H9 (cell line): ENCODE results near the gene HPCAL1. TPM values are rescaled to one million over a fixed set of nuclear protein-coding genes. Genes with fewer than 3 reads are reported as not detected.

Source experiments
- DNase-seq: peaks from one replicate; pipeline ENCODE4 v3.0.0-alpha.2; 2017
- H2AFZ ChIP-seq: one replicate; pipeline ENCODE4 v1.6.1; 2013; ENCODE audit warnings: mild to moderate bottlenecking, low read length, control low read depth, moderate library complexity
- H2AK5ac ChIP-seq: 2 replicates; pipeline ENCODE4 v1.6.1; 2013; ENCODE audit warnings: low read length, control low read depth, mixed read lengths; ENCODE audit not compliant: insufficient read length
- H2BK120ac ChIP-seq: one replicate; pipeline ENCODE4 v1.6.1; 2013; ENCODE audit warnings: low read depth, mild to moderate bottlenecking, low read length, control low read depth, inconsistent platforms; ENCODE audit not compliant: poor library complexity, severe bottlenecking
- H2BK12ac ChIP-seq: 2 replicates; pipeline ENCODE4 v1.6.1; 2013; ENCODE audit warnings: low read length, control low read depth, mixed read lengths, low read depth; ENCODE audit not compliant: insufficient read length
- H2BK15ac ChIP-seq: 2 replicates; pipeline ENCODE4 v1.6.1; 2013; ENCODE audit warnings: low read depth, low read length, control low read depth
- H2BK20ac ChIP-seq: one replicate; pipeline ENCODE4 v1.6.1; 2013; ENCODE audit warnings: low read depth, mild to moderate bottlenecking, low read length, control low read depth, inconsistent platforms; ENCODE audit not compliant: poor library complexity, severe bottlenecking
- H2BK5ac ChIP-seq: 2 replicates; pipeline ENCODE4 v1.6.1; 2013; ENCODE audit warnings: low read length, control low read depth, mixed read lengths; ENCODE audit not compliant: insufficient read length
- H3K14ac ChIP-seq: 2 replicates; pipeline ENCODE4 v1.6.1; 2013; ENCODE audit warnings: low read length, control low read depth; ENCODE audit not compliant: insufficient read depth
- H3K18ac ChIP-seq: 2 replicates; pipeline ENCODE4 v1.6.1; 2013; ENCODE audit warnings: low read depth, mild to moderate bottlenecking, mixed read lengths, low read length, control low read depth; ENCODE audit not compliant: insufficient read length
- H3K23ac ChIP-seq: 2 replicates; pipeline ENCODE4 v1.6.1; 2013; ENCODE audit warnings: low read length, control low read depth, mixed read lengths, low read depth; ENCODE audit not compliant: insufficient read length
- H3K23me2 ChIP-seq: 2 replicates; pipeline ENCODE4 v1.6.1; 2013; ENCODE audit warnings: low read depth, mild to moderate bottlenecking, mixed read lengths, low read length, control low read depth; ENCODE audit not compliant: insufficient read length, poor library complexity, severe bottlenecking
- H3K27ac ChIP-seq: 2 replicates; pipeline ENCODE4 v1.5.1; 2013; ENCODE audit warnings: low read length, control low read depth, mixed read lengths, low read depth; ENCODE audit not compliant: insufficient read length
- H3K27me3 ChIP-seq: 2 replicates; pipeline ENCODE4 v1.6.1; 2013; ENCODE audit warnings: low read length, control low read depth, inconsistent platforms; ENCODE audit not compliant: insufficient read depth
- H3K4ac ChIP-seq: 2 replicates; pipeline ENCODE4 v1.6.1; 2013; ENCODE audit warnings: low read depth, mild to moderate bottlenecking, control low read depth, inconsistent platforms, low read length, moderate library complexity
- H3K4me1 ChIP-seq: 2 replicates; pipeline ENCODE4 v1.6.1; 2013; ENCODE audit warnings: low read length, control low read depth, inconsistent platforms; ENCODE audit not compliant: insufficient read depth
- H3K4me2 ChIP-seq: 2 replicates; pipeline ENCODE4 v1.6.1; 2013; ENCODE audit warnings: low read length, control low read depth, mixed read lengths; ENCODE audit not compliant: insufficient read length, insufficient read depth
- H3K56ac ChIP-seq: 2 replicates; pipeline ENCODE4 v1.6.1; 2013; ENCODE audit warnings: low read depth, mild to moderate bottlenecking, mixed read lengths, low read length, control low read depth; ENCODE audit not compliant: insufficient read length
- H3K79me1 ChIP-seq: 2 replicates; pipeline ENCODE4 v1.6.1; 2013; ENCODE audit warnings: low read depth, mild to moderate bottlenecking, moderate library complexity, low read length, control low read depth, inconsistent platforms; ENCODE audit not compliant: insufficient read depth, poor library complexity, severe bottlenecking
- H3K79me2 ChIP-seq: 2 replicates; pipeline ENCODE4 v1.6.1; 2013; ENCODE audit warnings: low read length, control low read depth, inconsistent platforms; ENCODE audit not compliant: insufficient read depth
- H3K9ac ChIP-seq: 2 replicates; pipeline ENCODE4 v1.6.1; 2013; ENCODE audit warnings: low read length, control low read depth, mixed read lengths; ENCODE audit not compliant: insufficient read length; ENCODE audit errors: extremely low read depth
- H3K9me3 ChIP-seq: one replicate; pipeline ENCODE4 v1.6.1; 2013; ENCODE audit warnings: low read depth, low read length, inconsistent platforms; ENCODE audit not compliant: control insufficient read depth
- H3T11ph ChIP-seq: one replicate; pipeline ENCODE4 v1.6.1; 2013; ENCODE audit warnings: mild to moderate bottlenecking, low read length, control low read depth, inconsistent platforms
- H4K20me1 ChIP-seq: one replicate; pipeline ENCODE4 v1.6.1; 2013; ENCODE audit not compliant: control insufficient read depth, insufficient read length, insufficient read depth
- H4K5ac ChIP-seq: 2 replicates; pipeline ENCODE4 v1.6.1; 2013; ENCODE audit warnings: low read depth, mild to moderate bottlenecking, mixed read lengths, low read length, control low read depth; ENCODE audit not compliant: insufficient read length
- H4K8ac ChIP-seq: replicated peaks from 2 replicates; pipeline ENCODE4 v1.6.1; 2013; ENCODE audit warnings: low read length, control low read depth, mixed read lengths, low read depth; ENCODE audit not compliant: insufficient read length
- H4K91ac ChIP-seq: 2 replicates; pipeline ENCODE4 v1.6.1; 2013; ENCODE audit warnings: low read depth, mild to moderate bottlenecking, moderate library complexity, mixed read lengths, low read length, control low read depth; ENCODE audit not compliant: insufficient read length
- H3K27ac Mint-ChIP-seq, 3 experiments: 2 replicates in 2 of 3; 3 replicates in 1 of 3; pipeline ENCODE4 v1.8.0; 2020 to 2021; ENCODE audit warnings: mixed read lengths in 3 of 3, mild to moderate bottlenecking in 1 of 3, moderate library complexity in 1 of 3
- H3K27me3 Mint-ChIP-seq: 2 replicates; pipeline ENCODE4 v1.8.0; 2021; ENCODE audit warnings: low read depth, mild to moderate bottlenecking, moderate library complexity, mixed read lengths
- H3K36me3 Mint-ChIP-seq, 3 experiments: 2 replicates in 2 of 3; 3 replicates in 1 of 3; pipeline ENCODE4 v1.8.0; 2020 to 2021; ENCODE audit warnings: low read depth in 3 of 3, mixed read lengths in 3 of 3; ENCODE audit not compliant: insufficient read depth in 1 of 3
- H3K4me1 Mint-ChIP-seq, 2 experiments: 2 replicates each; pipeline ENCODE4 v1.8.0; 2020; ENCODE audit warnings: mixed read lengths in 2 of 2
- H3K4me3 Mint-ChIP-seq, 2 experiments: 2 replicates in 1 of 2; 3 replicates in 1 of 2; pipeline ENCODE4 v1.8.0; 2020 to 2021; ENCODE audit warnings: mild to moderate bottlenecking in 2 of 2, mixed read lengths in 2 of 2, moderate library complexity in 1 of 2
- H3K9me3 Mint-ChIP-seq, 2 experiments: 2 replicates in 1 of 2; 3 replicates in 1 of 2; pipeline ENCODE4 v1.8.0; 2020; ENCODE audit warnings: mild to moderate bottlenecking in 2 of 2, mixed read lengths in 2 of 2, moderate library complexity in 1 of 2
- CTCF ChIP-seq: fragments of 200-600 bp; sonication (generic); conservative IDR thresholded peaks from 3 replicates; pipeline ENCODE4 v1.8.0; 2021; ENCODE audit warnings: antibody characterized with exemption, mild to moderate bottlenecking
- WGBS: extraction: QIAGEN DNeasy Blood & Tissue Kit; methylation state at CpG from one replicate; pipeline ENCODE4 v1.1.7; 2013; ENCODE audit warnings: missing lambda C conversion rate, low lambda C conversion rate, mixed read lengths; ENCODE audit not compliant: insufficient read length; ENCODE audit errors: extremely low coverage; 5-methylcytosine and 5-hydroxymethylcytosine counted together
- total RNA-seq: library from RNA; stranded (reverse); gene quantifications from 2 replicates; pipeline ENCODE4 v1.2.1, GENCODE V29; 2021

Gene HPCAL1
- total RNA-seq, 1 experiment from 2014 or later, result 4.7 TPM

DNA sequence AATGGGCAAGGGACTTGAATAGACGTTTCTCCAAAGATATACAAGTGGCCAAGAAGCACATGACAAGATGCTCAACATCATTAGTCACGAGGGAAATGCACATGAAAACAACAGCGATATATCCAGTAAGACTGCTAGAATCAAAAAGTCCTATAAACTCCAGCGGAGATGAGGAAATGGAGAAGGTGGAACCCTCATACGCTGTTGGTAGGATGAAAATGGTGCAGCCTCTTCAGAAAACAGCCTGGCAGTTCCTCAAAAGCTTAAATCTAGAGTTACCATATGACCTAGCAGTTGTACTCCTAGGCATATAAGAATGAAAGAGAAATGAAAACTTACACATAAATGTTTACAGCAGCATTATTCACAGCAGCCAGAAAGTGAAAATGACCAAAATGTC lies 48.1 kb downstream of the HPCAL1 start:
- H3K27ac Mint-ChIP-seq, result no peak overlapping the region
- Histone ChIP-seq H2BK5ac (no peak overlapping the region), H3K23me2 (no peaks in the 10 kb centered on the region), H3K4ac (no peak overlapping the region), H3K56ac (no peak overlapping the region), H2AFZ (no peak overlapping the region), H3K9ac (no peak overlapping the region), H4K5ac (no peak overlapping the region), H2BK15ac (no peak overlapping the region), H3K14ac (no peak overlapping the region), H3K79me2 (0 out of 2 replicates have a peak, but pooled peaks cover 2% of the 10 kb centered on the region), H3K79me1 (no peaks in the 10 kb centered on the region), H3K4me1 (peaks cover 3% of the 10 kb centered on the region; the same call in 1 of the 2 replicates), H2AK5ac (no peak overlapping the region), H3K18ac (no peak overlapping the region), H2BK120ac (no peak overlapping the region), H3K4me2 (no peak overlapping the region), H3K23ac (no peak overlapping the region), H2BK20ac (no peak overlapping the region), H3K27me3 (no peaks in the 10 kb centered on the region), H3K27ac (no peak overlapping the region), H2BK12ac (no peak overlapping the region), H4K20me1 (no peaks in the 10 kb centered on the region), H4K8ac (no peak overlapping the region), H3T11ph (no peak overlapping the region), H3K9me3 (no peaks in the 10 kb centered on the region), H4K91ac (no peak overlapping the region)
- no peak for DNase-seq
- TF ChIP-seq CTCF, result no peak
- H3K9me3 Mint-ChIP-seq, result no peaks in the 10 kb centered on the region
- no peaks in the 10 kb centered on the region for H3K36me3 Mint-ChIP-seq
- no CpG with 5 or more reads among the region's 5 CpGs for WGBS
- H3K4me3 Mint-ChIP-seq, result no peak overlapping the region
- no peaks in the 10 kb centered on the region for H3K27me3 Mint-ChIP-seq
- peaks cover 0 to 22% of the 10 kb centered on the region in 2 experiments; a peak in 3 of 4 replicates for H3K4me1 Mint-ChIP-seq
